Panc1 (cell line): ENCODE measurements around the gene C19orf44. TPM values are rescaled to one million over a fixed set of nuclear protein-coding genes. Genes with fewer than 3 reads are reported as not detected.
"Not testable (repeated sequence)": the region's sequence is repeated elsewhere in the genome, so short reads cannot be mapped to it uniquely, and the experiment has no call there.

Source experiments
- ATAC-seq: fragments of 200-7000 bp; cut with Tn5 transposase; 2 replicates; pipeline ENCODE4 v1.9.1; 2020; ENCODE audit warnings: mild to moderate bottlenecking, moderate library complexity
- BruUV-seq: library from RNA; stranded (reverse); fragments of 400-500 nt; replicated peaks from 2 replicates; lab custom pipeline; 2021; lab: Mats Ljungman, UMichigan
- CTCF ChIA-PET: fragments of 300-600 bp; sonication (Branson Sonifier 250); formaldehyde crosslinking; loops from one replicate; lab custom pipeline; 2022; ENCODE audit warnings: antibody characterized with exemption; lab: Charles Lee
- POLR2A ChIA-PET: fragments of 300-600 bp; sonication (Branson Sonifier 250); formaldehyde crosslinking; loops from one replicate; lab custom pipeline; 2022; ENCODE audit warnings: antibody characterized with exemption; lab: Charles Lee
- DNase-seq: peaks from one replicate; pipeline ENCODE4 v3.0.0-alpha.2; 2010; ENCODE audit warnings: low read depth, low spot score
- H3K27ac ChIP-seq: 2 replicates; pipeline ENCODE4 v1.5.1; 2011; ENCODE audit warnings: mild to moderate bottlenecking, low read length, inconsistent platforms
- H3K27me3 ChIP-seq: fragments of 200-500 bp; sonication (Bioruptor generic); 2 replicates; pipeline ENCODE4 v1.6.0; 2014; ENCODE audit warnings: low read length, inconsistent platforms; ENCODE audit not compliant: control insufficient read depth, insufficient read depth
- H3K36me3 ChIP-seq: fragments of 200-500 bp; sonication (Bioruptor generic); 2 replicates; pipeline ENCODE4 v1.5.1; 2014; ENCODE audit warnings: inconsistent platforms, mild to moderate bottlenecking, low read length, moderate library complexity; ENCODE audit not compliant: control insufficient read depth, insufficient read depth
- H3K4me1 ChIP-seq: 2 replicates; pipeline ENCODE4 v1.5.1; 2011; ENCODE audit warnings: inconsistent platforms, mild to moderate bottlenecking, low read length, moderate library complexity; ENCODE audit not compliant: control insufficient read depth, insufficient read depth
- H3K4me3 ChIP-seq, 2 experiments: 2 replicates each; pipeline ENCODE4 v1.5.1; 2011 to 2012; ENCODE audit warnings: low read depth in 2 of 2, low read length in 2 of 2, mild to moderate bottlenecking in 2 of 2, inconsistent platforms in 1 of 2, moderate library complexity in 1 of 2
- H3K9me3 ChIP-seq: fragments of 200-500 bp; sonication (Bioruptor generic); 2 replicates; pipeline ENCODE4 v1.5.1; 2014; ENCODE audit warnings: low read depth, mild to moderate bottlenecking, inconsistent platforms, low read length, moderate library complexity; ENCODE audit not compliant: control insufficient read depth, insufficient read depth
- POLR2AphosphoS5 ChIP-seq: IDR thresholded peaks from 2 replicates; pipeline ENCODE4 v1.6.1; 2012; ENCODE audit warnings: mild to moderate bottlenecking, low read depth, low read length, moderate library complexity
- SIN3A ChIP-seq: IDR thresholded peaks from 2 replicates; pipeline ENCODE4 v1.6.1; 2012; ENCODE audit warnings: low read depth, mild to moderate bottlenecking, low read length, moderate library complexity, borderline replicate concordance; ENCODE audit not compliant: insufficient read depth
- TCF7L2 ChIP-seq: IDR thresholded peaks from 2 replicates; pipeline ENCODE4 v1.6.1; 2011; ENCODE audit warnings: mild to moderate bottlenecking, low read depth, low read length, inconsistent platforms
- in situ Hi-C: cut with HindIII; loops from 2 replicates; pipeline ENCODE4 v1.10.0; 2016; ENCODE audit warnings: low sequenced_read_pairs, low pct_unique_long_range_greater_than_20kb
- intact Hi-C: fragments of 100-400 bp; cut with micrococcal nuclease; formaldehyde crosslinking; loops from one replicate; pipeline ENCODE4 v1.10.0; 2022; ENCODE audit not compliant: unreplicated experiment
- total RNA-seq: library from RNA; stranded (reverse); gene quantifications from one replicate; pipeline ENCODE4 v1.2.1, GENCODE V29; 2021; ENCODE audit not compliant: unreplicated experiment
- TF ChIP-seq, protein P1 (sequence below), 2 experiments: IDR thresholded peaks; 2 replicates each; pipeline ENCODE4 v1.6.1; 2011 to 2012; ENCODE audit warnings: low read depth in 2 of 2, control low read depth in 1 of 2, low read length in 1 of 2, mild to moderate bottlenecking in 1 of 2, moderate library complexity in 1 of 2; ENCODE audit not compliant: insufficient read depth in 1 of 2
- TF ChIP-seq, protein P2 (sequence below): fragments of 450-650 bp; IDR thresholded peaks from 2 replicates; pipeline ENCODE4 v1.5.1; 2017; ENCODE audit warnings: mild to moderate bottlenecking

The C19orf44 gene
- total RNA-seq, 1 experiment from 2014 or later = 4.4 TPM

GRCh38 chr19:16508546-16508945 lies 12.4 kb downstream of the C19orf44 start:
- no peak for DNase-seq
- TF ChIP-seq POLR2AphosphoS5 (no peak), SIN3A (no peak), TCF7L2 (no peak)
- TF ChIP-seq, protein P1, sequence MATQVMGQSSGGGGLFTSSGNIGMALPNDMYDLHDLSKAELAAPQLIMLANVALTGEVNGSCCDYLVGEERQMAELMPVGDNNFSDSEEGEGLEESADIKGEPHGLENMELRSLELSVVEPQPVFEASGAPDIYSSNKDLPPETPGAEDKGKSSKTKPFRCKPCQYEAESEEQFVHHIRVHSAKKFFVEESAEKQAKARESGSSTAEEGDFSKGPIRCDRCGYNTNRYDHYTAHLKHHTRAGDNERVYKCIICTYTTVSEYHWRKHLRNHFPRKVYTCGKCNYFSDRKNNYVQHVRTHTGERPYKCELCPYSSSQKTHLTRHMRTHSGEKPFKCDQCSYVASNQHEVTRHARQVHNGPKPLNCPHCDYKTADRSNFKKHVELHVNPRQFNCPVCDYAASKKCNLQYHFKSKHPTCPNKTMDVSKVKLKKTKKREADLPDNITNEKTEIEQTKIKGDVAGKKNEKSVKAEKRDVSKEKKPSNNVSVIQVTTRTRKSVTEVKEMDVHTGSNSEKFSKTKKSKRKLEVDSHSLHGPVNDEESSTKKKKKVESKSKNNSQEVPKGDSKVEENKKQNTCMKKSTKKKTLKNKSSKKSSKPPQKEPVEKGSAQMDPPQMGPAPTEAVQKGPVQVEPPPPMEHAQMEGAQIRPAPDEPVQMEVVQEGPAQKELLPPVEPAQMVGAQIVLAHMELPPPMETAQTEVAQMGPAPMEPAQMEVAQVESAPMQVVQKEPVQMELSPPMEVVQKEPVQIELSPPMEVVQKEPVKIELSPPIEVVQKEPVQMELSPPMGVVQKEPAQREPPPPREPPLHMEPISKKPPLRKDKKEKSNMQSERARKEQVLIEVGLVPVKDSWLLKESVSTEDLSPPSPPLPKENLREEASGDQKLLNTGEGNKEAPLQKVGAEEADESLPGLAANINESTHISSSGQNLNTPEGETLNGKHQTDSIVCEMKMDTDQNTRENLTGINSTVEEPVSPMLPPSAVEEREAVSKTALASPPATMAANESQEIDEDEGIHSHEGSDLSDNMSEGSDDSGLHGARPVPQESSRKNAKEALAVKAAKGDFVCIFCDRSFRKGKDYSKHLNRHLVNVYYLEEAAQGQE (IDR thresholded peaks at IDR 0.05; ENCODE audit: insufficient read depth in 1 of 2, low read depth in 2 of 2, low read length in 1 of 2) = no peak
- TF ChIP-seq, protein P2, sequence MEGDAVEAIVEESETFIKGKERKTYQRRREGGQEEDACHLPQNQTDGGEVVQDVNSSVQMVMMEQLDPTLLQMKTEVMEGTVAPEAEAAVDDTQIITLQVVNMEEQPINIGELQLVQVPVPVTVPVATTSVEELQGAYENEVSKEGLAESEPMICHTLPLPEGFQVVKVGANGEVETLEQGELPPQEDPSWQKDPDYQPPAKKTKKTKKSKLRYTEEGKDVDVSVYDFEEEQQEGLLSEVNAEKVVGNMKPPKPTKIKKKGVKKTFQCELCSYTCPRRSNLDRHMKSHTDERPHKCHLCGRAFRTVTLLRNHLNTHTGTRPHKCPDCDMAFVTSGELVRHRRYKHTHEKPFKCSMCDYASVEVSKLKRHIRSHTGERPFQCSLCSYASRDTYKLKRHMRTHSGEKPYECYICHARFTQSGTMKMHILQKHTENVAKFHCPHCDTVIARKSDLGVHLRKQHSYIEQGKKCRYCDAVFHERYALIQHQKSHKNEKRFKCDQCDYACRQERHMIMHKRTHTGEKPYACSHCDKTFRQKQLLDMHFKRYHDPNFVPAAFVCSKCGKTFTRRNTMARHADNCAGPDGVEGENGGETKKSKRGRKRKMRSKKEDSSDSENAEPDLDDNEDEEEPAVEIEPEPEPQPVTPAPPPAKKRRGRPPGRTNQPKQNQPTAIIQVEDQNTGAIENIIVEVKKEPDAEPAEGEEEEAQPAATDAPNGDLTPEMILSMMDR = no peak
- ChIA-PET CTCF (no interaction called here), POLR2A (no interaction called here)
- Histone ChIP-seq H3K9me3 (no peaks in the 10 kb centered on the region), H3K27me3 (no peaks in the 10 kb centered on the region), H3K4me1 (no peaks in the 10 kb centered on the region), H3K4me3 (no peak overlapping the region), H3K27ac (no peak overlapping the region), H3K36me3 (no peaks in the 10 kb centered on the region)
- BruUV-seq = no TSS peak
- no peak for ATAC-seq
- in situ Hi-C loops = no loop called here
- intact Hi-C loops = no loop called here

DNA sequence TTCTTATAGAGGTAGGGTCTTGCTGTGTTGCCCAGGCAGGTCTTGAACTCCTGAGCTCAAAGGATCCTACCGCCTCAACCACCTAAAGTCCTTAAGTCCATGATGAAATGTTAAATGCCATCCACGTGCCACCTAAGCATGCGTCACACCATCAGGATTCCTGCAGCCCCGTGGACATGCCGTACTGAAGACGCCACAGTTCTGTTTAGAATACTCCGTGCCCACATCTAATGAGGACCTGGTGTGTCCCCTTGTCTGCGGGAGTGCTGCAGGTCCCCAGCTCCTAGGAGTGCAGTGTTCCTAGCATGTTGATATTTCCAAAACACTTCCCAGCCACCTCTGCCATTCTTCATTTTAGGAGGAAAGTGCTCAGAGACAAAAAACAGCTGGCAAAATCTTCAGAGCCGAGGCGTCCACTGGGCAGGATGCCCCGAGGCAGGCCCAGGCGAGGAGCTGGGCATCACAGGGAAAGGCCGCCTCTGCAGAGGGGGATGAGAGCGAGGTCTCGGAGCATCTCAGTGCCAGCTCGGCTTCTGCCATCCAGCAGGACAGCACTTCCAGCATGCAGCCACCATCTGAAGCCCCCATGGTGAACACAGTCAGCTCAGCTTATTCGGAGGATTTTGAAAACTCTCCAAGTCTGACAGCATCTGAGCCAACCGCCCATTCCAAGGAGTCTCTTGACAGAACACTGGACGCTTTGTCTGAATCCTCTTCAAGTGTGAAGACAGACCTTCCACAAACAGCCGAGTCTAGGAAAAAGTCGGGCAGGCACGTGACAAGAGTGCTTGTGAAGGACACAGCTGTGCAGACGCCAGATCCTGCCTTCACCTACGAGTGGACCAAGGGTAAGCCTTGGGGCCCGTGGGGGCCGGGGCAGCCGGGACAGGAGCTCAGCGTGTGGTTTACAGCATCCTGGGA lies 13.2 kb downstream of the C19orf44 start:
- BruUV-seq = no TSS peak
- no peaks in the 10 kb centered on the region for H3K27me3 ChIP-seq
- no peak overlapping the region for H3K4me3 ChIP-seq
- H3K4me1 ChIP-seq = no peaks in the 10 kb centered on the region
- no peaks in the 10 kb centered on the region for H3K36me3 ChIP-seq
- CTCF ChIA-PET = interaction anchor here (0.7 kb wide), 1 partner anchor 71 kb away, joined by 3 read pairs; no protein-coding TSS in a partner anchor
- ATAC-seq = no peak
- TF ChIP-seq SIN3A (no peak), POLR2AphosphoS5 (no peak), TCF7L2 (no peak)
- TF ChIP-seq, protein P1 (IDR thresholded peaks at IDR 0.05; ENCODE audit: insufficient read depth in 1 of 2, low read depth in 2 of 2, low read length in 1 of 2) = no peak
- TF ChIP-seq, protein P2 = no peak
- POLR2A ChIA-PET = interaction anchor here (0.6 kb wide), 1 partner anchor 46 kb away, joined by 3 read pairs; no protein-coding TSS in a partner anchor
- no peak overlapping the region for H3K27ac ChIP-seq
- no peaks in the 10 kb centered on the region for H3K9me3 ChIP-seq
- in situ Hi-C loops (no loop called here), intact Hi-C loops (no loop called here)
- no peak for DNase-seq

DNA sequence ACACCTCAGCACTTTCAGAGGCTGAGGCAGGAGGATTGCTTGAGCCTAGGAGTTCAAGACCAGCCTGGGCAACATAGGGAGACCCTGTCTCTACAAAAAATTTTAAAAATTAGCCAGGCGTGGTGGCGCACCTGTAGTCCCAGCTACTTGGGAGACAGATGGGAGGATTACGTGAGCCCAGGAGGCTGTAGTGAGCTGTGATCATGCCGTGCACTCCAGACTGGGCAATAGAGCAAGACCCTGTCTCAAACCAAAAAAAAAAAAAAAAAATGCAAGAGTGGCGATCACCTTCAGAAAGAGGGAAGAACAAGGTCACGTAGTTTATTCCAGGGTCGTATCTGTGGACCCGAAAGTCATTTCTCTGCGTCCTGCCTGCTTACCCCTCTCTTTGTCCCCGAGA lies 16.4 kb downstream of the C19orf44 start:
- H3K36me3 ChIP-seq = not testable (repeated sequence)

More for the DNA sequence above, 16.4 kb downstream of the C19orf44 start:
- H3K4me3 ChIP-seq, H3K27me3 ChIP-seq, intact Hi-C loops, H3K27ac ChIP-seq, CTCF ChIA-PET, in situ Hi-C loops, BruUV-seq, DNase-seq, H3K9me3 ChIP-seq, ATAC-seq, H3K4me1 ChIP-seq: not testable (repeated sequence)
- POLR2A ChIA-PET = interaction anchor here (0.6 kb wide), 1 partner anchor 58 kb away, joined by 4 read pairs; no protein-coding TSS in a partner anchor
